ENCODE results near the gene ABCA7.

ABCA7 gene

DNA sequence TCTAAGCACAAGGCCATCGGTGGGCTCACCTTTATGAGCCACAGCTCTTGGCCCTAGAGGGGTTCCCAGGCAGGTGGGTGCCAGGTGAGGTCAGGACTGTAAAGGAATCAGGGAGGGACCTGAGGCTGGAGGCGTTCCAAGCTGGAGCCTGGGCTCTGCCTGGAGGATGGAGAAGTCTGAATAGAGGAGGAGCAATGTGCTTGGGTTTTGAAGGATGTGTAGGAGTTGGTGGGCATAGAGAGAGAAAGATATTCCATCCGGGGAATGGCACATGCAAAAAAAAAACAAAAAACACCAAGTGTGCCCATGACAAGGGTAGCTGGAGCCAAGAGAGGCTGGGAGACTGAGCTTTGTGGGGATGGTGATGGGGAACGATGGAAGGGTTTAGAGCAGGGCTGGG is 37.3 kb upstream of the ABCA7 start:
- no peak for DNase-seq (ENCODE audit: low read depth)

DNA sequence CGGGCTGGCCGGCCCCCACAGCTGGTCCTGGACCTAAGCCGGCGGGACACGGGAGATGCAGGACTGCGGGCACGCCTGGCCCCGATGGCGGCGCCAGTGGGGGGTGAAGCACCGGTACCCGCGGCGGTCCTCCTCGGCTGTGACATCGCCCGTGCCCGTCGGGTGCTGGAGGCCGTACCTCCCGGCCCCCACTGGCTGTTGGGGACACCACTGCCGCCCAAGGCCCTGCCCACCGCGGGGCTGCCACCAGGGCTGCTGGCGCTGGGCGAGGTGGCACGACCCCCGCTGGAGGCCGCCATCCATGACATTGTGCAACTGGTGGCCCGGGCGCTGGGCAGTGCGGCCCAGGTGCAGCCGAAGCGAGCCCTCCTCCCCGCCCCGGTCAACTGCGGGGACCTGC is 36.6 kb upstream of the ABCA7 start:
- no peak for DNase-seq (ENCODE audit: low read depth)

DNA sequence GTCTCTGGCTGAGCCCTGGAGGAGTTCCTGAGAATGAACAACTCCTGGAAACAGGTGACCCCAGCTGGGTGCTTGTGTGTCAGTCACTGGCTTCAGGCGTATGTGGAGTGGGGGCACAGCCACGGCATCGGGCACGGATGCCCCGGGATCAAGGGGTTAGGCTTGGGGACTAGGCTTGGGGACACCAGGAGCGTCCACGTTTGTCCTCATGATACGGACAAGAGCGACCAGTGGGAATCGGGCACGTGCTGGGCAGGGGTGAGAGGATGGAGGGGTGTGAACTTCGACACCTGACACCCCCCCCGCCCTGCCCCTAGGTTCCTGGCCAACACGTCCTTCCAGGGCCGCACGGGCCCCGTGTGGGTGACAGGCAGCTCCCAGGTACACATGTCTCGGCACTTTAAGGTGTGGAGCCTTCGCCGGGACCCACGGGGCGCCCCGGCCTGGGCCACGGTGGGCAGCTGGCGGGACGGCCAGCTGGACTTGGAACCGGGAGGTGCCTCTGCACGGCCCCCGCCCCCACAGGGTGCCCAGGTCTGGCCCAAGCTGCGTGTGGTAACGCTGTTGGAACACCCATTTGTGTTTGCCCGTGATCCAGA is 35.6 kb upstream of the ABCA7 start:
- DNase-seq (ENCODE audit: low read depth) = no peak

DNA sequence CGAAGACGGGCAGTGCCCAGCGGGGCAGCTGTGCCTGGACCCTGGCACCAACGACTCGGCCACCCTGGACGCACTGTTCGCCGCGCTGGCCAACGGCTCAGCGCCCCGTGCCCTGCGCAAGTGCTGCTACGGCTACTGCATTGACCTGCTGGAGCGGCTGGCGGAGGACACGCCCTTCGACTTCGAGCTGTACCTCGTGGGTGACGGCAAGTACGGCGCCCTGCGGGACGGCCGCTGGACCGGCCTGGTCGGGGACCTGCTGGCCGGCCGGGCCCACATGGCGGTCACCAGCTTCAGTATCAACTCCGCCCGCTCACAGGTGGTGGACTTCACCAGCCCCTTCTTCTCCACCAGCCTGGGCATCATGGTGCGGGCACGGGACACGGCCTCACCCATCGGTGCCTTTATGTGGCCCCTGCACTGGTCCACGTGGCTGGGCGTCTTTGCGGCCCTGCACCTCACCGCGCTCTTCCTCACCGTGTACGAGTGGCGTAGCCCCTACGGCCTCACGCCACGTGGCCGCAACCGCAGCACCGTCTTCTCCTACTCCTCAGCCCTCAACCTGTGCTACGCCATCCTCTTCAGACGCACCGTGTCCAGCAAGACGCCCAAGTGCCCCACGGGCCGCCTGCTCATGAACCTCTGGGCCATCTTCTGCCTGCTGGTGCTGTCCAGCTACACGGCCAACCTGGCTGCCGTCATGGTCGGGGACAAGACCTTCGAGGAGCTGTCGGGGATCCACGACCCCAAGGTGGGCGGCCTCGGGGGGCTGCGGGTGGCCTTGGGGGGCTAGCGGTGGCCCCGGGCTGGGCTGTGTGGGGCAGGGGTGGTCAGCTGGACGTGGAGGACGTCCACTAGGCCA is 34.9 kb upstream of the ABCA7 start:
- no peak for DNase-seq (ENCODE audit: low read depth)

DNA sequence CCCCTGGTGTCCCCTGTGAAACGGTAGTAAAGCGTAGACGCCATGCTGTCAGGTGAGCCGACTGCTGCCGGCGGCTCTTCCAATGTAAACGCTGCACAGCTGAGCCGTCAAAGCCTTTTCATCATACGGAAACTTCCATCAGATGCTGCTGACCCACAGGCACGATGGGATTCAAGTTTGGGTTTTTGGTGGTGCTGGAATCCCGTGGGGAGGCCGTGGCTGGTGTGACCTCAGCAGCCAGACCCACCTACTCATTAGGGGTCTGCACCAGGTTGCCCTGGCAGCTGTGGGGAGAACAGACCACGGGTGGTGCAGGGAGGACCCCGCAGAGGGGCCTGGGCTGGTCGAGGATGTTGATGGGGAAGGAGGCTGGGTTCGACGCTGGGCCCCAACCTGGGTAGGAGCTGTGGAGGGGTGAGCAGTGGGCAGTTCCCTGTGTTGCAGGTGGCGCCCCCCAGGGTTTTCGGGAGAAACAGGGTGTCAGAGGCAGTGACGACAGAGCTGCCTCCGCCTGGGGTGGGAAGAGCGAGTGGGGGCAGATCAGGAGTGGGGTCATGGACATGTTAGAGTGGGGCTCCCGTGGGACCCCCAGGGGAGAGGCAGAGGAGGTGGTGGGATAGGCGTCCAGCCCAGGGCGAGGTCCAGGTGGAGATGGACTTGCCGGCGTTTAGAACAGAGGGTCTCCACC is 33.1 kb upstream of the ABCA7 start:
- DNase-seq (ENCODE audit: low read depth) = no peak

DNA sequence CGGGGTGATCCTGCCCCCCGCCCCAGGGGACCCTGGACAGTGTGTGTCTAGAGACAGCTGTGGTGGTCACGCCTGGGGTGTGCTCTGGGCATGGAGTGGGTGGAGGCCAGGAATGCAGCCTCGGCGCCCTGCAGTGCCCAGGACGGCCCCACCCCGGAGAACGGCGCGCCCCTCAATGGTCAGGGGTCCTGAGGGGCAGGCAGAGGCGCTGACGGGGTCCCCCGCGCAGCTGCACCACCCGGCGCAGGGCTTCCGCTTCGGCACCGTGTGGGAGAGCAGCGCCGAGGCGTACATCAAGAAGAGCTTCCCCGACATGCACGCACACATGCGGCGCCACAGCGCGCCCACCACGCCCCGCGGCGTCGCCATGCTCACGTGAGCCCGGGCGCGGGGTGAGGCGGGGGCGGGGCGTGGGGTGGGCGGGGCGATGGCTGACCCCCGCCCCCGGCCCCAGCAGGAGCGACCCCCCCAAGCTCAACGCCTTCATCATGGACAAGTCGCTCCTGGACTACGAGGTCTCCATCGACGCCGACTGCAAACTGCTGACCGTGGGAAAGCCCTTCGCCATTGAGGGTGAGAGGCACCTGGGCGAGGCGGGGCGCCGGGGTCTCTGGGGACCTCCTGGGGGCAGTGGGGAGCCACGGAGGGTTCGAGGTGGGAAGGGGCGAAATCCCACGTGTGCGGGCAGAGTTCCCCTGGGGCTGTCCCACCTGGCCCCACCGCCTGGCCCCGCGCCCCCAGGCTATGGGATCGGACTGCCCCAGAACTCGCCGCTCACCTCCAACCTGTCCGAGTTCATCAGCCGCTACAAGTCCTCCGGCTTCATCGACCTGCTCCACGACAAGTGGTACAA is 32.3 kb upstream of the ABCA7 start:
- DNase-seq (ENCODE audit: low read depth) = no peak

DNA sequence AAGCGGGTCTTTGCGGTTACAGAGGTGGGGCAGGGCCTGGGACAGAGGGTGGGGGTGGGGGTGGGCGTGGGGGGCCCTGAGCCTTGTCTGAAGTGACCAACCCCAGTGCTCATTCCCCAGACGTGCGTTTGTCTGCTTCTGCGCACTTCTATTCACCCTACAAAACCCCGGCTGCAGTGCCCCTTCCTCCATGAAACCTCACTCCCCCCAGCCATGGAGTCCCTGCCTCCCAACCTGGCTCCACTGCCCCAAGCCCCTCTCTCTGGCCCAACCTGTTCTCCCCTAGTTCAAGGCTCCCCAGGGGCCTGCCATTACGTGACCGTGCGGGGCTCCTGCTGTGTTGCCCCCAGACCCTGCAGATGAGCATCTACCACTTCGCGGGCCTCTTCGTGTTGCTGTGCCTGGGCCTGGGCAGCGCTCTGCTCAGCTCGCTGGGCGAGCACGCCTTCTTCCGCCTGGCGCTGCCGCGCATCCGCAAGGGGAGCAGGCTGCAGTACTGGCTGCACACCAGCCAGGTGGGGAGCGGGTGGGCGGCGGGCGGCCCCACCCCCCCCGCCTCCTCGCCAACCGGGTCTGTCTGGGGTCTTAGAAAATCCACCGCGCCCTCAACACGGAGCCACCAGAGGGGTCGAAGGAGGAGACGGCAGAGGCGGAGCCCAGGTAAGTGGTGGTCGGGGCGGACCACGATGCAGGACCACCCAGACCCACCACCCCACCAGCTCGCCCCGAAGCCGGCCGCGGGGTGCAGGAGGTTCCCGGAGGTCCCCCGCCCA is 31.5 kb upstream of the ABCA7 start:
- DNase-seq (ENCODE audit: low read depth) = no peak

DNA sequence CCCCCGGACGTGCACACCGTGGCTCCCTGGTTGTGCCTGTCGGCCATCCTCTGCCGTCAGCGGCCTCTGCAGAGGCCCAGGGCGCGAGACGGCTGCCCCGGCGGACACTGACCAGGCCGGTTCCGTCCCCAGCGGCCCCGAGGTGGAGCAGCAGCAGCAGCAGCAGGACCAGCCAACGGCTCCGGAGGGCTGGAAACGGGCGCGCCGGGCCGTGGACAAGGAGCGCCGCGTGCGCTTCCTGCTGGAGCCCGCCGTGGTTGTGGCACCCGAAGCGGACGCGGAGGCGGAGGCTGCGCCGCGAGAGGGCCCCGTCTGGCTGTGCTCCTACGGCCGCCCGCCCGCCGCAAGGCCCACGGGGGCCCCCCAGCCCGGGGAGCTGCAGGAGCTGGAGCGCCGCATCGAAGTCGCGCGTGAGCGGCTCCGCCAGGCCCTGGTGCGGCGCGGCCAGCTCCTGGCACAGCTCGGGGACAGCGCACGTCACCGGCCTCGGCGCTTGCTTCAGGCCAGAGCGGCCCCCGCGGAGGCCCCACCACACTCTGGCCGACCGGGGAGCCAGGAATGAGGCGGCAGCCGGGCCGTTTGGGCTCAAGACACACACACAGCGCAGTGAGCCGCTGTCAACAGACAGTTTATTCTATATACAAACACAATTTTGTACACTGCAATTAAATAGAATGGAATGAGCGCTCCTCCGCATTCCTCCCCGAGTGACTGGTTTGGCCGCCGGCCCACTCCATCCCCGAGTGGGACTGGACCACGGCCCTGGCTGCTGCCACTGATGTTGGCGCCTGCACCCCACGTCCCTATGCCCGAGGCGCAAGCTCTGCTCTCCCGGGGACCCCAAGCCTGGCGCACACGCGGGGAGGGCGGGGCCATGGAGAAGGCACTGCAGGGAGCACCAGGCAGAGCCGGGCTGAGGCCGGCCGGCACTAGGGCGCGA is 30.6 kb upstream of the ABCA7 start:
- DNase-seq (ENCODE audit: low read depth) = no peak

DNA sequence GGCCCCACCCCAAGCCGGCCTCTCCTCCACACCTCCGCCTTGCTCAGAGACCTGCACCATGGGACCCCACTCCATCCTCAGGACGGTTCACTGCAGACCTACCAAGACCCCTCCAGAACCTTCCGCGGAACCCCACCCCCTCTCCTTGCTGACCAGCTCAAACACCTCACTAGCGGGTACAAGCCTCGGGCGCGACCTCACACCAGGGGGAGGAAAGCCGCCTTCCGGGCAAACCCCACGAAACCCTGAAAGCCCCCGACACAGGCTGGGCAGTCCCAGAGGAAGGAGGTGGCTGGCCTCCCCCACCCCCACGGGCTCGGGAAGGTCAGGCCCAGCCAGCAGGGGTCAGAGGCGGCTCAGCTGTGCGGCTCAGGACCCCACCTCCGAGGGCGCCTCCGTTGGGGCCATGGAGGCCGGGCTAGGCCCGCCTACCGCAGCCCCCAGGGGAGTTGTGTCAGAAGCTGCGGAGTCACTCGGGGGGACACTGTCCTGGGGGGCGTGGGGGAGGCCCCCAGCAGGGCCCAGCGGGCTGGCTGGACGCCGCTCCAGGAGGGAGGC is 29.8 kb upstream of the ABCA7 start:
- no peak for DNase-seq (ENCODE audit: low read depth)

DNA sequence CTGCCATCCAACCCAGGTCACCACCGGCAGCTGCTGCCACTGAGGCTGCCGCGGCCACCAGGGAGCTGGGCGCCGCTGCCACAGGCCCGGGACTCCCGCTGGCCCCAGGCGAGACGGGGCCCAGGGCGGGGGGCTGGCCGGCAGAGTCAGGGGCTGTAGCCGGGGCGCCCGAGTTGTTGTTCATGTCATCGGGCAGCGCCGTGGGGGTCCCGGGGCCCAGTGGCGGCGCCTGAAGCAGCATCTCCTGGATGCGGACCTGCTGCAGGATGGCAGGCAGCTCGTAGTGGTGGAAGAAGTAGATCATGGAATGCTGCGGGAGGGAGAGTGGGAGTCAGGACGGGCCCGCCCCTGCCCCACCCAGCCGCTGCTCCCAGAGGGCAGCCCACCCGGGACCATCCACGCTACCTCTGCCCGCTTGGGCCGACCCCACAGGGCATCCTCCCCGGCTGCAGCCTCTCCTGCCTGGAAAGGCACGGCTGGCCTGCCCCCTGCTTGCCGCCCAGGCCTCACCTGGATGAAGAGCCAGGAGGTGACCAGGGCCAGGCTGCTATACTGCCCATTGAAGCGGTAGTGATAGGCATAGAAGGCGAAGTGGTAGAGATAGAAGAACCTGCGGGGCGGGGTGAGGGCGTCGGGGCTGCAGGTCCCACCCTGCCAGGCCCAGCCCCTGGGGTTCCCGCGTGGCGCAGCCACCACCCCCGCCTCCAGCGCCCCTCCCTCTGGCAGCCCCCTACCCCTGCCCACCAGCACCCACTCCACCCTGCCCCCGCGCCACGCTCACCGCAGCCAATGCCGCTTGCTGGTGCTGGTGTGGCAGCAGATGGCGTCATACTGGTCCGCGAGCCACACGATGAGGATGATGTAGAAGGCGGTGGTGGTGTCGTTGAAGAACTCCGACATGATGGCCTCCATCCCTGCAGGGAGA is 29.1 kb upstream of the ABCA7 start:
- no peak for DNase-seq (ENCODE audit: low read depth)

DNA sequence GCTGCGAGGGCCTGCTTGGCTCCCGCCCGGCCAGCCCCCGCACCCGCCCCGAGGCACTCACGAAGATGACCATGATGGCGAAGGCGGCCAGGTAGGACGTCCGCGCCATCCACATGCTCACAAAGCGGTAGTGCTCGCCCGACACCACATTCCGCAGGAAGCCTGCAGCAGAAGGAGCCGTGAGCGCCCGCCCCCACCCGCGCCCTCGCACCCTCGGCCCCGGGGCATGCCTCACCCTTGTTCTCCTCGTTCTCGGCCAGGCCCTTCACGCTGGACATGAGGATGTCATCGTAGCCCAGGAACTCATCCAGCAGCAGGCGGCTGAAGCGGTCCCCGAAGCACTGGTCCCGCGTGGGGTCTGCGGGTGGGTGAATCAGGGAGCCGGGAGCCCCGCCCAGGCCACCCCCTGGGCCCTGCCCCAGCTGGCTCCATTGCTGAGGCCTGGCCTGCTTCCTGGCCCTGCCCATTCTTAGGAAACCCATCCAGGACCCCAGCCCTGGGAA is 28.0 kb upstream of the ABCA7 start:
- DNase-seq (ENCODE audit: low read depth) = no peak

DNA sequence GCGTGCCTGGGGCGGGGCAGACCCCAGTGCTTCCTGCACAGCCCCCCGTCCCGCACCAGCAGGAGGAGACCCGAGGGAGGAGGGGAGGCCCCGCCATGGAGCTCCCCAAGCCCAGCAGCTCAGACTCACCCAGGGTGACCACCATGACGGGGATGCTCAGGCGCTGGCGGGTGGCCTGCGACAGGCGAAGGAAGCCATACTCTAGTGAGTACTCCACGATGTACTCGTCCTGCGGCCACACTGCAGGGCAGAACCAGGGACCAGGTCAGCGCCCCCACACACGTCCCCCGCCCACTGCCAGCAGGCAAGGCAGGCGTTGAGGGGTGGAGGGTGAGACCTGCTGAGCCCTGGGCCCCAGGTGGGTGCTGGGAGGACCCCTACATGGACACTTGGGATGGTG is 27.6 kb upstream of the ABCA7 start:
- no peak for DNase-seq (ENCODE audit: low read depth)

DNA sequence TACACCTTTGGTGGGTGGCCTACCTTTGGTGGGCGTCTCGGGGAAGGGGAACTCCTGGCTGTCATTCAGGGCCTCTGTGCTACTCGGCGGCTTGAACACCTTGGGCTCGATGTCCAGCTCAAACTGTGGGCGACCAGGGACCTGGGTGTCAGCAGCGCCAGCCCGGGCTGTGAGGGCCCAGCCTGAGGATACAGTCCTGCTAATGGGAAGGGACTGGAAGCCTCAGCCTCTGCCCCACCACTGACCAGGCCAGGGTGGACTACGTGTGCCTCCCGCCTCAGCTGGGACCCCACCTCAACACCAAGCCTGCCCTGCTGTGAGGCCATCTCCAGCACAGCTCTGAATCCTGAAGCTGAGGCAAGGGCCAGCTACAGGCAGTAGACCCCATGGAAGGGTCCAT is 26.7 kb upstream of the ABCA7 start:
- DNase-seq (ENCODE audit: low read depth) = no peak

DNA sequence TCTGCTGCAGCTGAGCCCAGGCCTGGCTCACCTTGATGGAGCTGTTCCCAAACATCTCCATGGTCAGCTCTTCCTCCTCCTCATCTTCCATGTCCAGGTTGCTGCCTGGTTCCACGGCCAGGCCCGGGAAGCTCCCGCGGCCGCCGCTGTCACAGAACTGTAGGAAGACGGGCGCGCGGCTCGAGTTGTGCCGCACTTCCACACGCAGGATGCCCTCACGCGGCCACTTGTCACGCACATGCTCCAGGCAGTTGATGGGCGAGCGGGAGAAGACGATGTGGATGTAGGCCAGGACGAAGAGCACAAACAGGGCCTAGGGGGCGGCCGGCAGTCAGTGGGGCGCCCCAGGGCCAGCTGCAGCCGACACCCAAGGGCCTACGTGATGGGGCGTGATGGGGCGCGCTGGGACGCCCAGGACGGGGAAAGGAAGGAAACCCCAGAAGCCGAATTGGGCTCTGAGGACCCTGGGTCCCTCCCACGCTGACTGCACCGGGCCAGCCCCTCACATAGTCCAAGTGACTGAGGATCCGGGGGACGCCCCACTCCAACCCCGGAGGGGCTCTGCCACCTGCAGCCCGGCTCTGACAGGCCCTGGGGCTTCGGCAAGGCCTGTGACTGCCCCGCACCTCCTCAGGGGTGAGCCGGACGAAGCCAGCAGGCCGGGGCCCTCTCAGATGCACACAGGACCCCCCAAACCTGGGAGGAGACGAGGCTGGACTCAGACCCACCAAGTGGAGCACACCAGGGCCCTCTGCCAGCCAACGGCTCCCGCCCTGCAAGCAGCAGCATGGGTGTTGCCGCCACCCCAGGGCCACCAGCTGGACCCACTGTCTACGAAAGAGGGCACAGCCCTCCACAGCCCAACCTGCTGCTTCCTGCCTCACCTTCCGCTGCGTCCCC is 25.5 kb upstream of the ABCA7 start:
- DNase-seq (ENCODE audit: low read depth) = no peak

DNA sequence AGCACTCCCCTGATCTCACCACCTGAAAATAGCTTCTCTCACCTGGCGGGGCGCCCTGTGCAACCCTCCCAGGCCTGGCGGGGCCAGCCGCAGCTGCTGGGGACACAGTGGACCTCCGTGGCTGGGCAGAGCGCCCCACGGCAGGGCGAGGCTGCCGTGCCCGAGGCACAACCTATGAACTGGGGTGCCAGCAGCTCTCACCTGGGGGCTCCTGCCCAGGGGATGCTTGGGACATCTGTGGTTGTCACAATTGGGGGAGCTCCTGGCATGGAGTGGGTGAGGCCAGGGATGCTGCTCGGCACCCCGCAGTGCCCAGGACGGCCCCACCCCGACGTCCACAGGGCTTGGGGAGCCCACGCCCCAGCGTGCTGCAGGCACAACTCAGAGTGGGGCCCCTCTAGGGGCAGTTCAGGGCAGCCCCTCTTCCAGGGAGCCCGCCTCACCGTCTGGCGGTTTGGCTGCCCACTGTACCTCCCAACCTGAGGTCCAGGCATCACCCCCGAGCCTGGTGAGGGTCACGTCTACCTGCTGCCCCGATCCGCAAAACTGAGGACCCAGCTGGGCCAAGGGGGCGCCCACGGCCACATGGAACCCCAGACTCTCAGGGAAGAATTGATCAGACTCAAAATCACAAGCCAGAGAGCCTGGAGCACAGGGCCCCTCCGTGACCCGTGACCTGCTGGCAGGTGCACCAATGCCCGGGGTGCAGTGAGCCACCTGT is 24.7 kb upstream of the ABCA7 start:
- DNase-seq (ENCODE audit: low read depth) = no peak

DNA sequence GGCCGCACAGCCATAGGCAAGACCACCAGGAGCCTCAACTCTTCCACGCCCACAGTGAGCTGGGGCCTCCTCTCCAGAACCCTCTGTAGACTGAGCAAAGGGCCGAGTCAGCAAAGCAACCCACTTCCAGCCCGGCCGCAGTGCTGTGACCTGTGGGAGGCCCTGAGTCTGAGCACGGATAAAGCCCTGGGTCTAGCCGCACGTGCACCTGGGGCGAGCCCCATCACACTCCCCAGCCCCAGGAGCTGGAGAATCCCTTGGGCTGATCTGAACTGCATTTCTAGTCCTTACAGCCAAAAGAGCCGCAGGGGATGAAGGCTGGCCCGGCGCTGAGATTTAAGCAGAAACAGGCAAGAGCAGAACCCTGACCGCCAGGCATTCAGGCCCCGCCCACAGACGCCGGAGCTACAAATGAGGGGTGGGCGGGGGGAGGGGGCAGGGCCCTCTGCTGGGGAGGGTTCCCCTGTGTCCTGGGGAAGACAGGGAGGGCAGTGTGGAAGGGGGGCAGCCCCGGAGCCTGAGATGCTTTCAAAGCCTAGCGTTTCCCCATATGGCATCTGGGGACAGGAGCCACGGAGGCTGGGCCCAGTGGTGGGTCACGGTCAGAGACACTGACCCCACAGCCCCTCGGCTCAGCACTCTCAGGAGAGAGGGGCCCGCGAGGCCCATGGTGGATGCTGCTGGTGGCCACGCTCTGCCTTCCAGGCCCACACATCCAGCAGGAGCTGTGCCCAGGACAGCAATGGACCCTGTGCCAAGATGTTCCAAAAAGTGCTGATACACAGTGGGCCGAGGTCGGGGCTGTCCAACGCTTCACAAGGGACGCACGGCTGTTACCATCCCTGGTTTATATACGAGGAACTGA is 23.9 kb upstream of the ABCA7 start:
- DNase-seq (ENCODE audit: low read depth) = no peak

All from T follicular helper cell (primary cell).